Esophagus muscularis mucosa (tissue), 3 donors: ENCODE measurements around the gene CSGALNACT2.

Experiments used
- CTCF ChIP-seq, 3 experiments: fragments of 200-600 bp in 2 of 3; fragments of 450-650 bp in 1 of 3; sonication (generic) in 2 of 3; IDR thresholded peaks; one replicate each; pipeline ENCODE4 v1.5.1; 2017 to 2019; ENCODE audit warnings: antibody characterized with exemption in 3 of 3, mild to moderate bottlenecking in 2 of 3, moderate library complexity in 1 of 3
- POLR2AphosphoS5 ChIP-seq, 2 donors: sonication (generic); formaldehyde crosslinking; IDR thresholded peaks; one replicate each; pipeline ENCODE4 v1.6.1; 2017; ENCODE audit warnings: antibody characterized with exemption in 2 of 2

DNA sequence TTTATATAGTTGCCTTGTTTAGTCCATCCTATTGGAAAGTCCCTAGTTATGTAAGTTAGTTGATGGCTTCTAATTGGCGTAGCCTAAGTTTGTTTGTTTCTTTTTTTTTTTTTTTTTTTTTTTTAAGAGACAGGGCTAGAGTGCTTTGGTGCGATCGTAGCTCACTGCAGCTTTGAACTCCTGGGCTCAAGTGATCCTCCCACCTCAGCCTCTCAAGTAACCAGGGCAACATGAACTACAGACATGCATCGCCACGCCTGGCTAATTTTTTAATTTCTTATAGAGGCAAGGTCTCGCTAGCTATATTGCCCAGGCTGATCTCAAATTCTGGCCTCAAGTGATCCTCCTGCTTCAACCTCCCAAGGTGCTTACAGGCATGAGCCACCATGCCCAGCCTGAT is 7.1 kb downstream of the CSGALNACT2 start:
- TF ChIP-seq CTCF (IDR thresholded peaks at IDR 0.05) (no peak), POLR2AphosphoS5 (IDR thresholded peaks at IDR 0.05) (no peak)
